GM12878 (cell line): Measurements from ENCODE around the gene UNK. TPM values are rescaled to one million over a fixed set of nuclear protein-coding genes. Genes with fewer than 3 reads are reported as not detected.

Experiments
- ATAC-seq: fragments of 200-7000 bp; cut with Tn5 transposase; 3 replicates; pipeline ENCODE4 v1.9.1; 2020; ENCODE audit warnings: mild to moderate bottlenecking, moderate library complexity
- BruUV-seq: library from RNA; stranded (reverse); fragments of 400-500 nt; replicated peaks from 2 replicates; lab custom pipeline; 2021; lab: Mats Ljungman, UMichigan
- CTCF ChIA-PET: fragments of 300-600 bp; sonication (Branson Sonifier 250); formaldehyde crosslinking; extraction: SDS; loops from one replicate; lab custom pipeline; 2021; ENCODE audit warnings: inconsistent platforms; lab: Yijun Ruan, JAX
- POLR2A ChIA-PET: fragments of 350-600 bp; formaldehyde crosslinking; extraction: SDS; loops from one replicate; lab custom pipeline; 2021; ENCODE audit warnings: inconsistent platforms; lab: Charles Lee
- RAD21 ChIA-PET: fragments of 300-600 bp; sonication (Branson Sonifier 250); formaldehyde crosslinking; loops from one replicate; lab custom pipeline; 2023; ENCODE audit warnings: antibody characterized with exemption; ENCODE audit not compliant: unreplicated experiment; lab: Charles Lee
- SMC1A ChIA-PET: fragments of 300-600 bp; sonication (Branson Sonifier 250); formaldehyde crosslinking; loops from one replicate; lab custom pipeline; 2023; ENCODE audit not compliant: unreplicated experiment, uncharacterized antibody; lab: Charles Lee
- DNase-seq: peaks from one replicate; pipeline ENCODE4 v3.0.0-alpha.2; 2011; ENCODE audit warnings: low read depth, low spot score
- FAIRE-seq: peaks from 3 replicates; lab custom pipeline; 2011; peaks lifted over from hg19 to GRCh38; lab: Jason Lieb, UNC
- H2AFZ ChIP-seq: 2 replicates; pipeline ENCODE4 v1.6.0; 2011; ENCODE audit warnings: low read depth, low read length, control low read depth; ENCODE audit not compliant: control insufficient read depth
- H3K27ac ChIP-seq: 2 replicates; pipeline ENCODE4 v1.5.1; 2011; ENCODE audit warnings: control low read depth; ENCODE audit not compliant: control insufficient read depth, insufficient read depth
- H3K27me3 ChIP-seq, 2 experiments: replicated peaks in 1 of 2; 2 replicates each; pipeline versions ENCODE4 v1.6.0 to v1.6.1; 2011; ENCODE audit warnings: low read length in 1 of 2; ENCODE audit not compliant: control insufficient read depth in 2 of 2, insufficient read depth in 2 of 2
- H3K36me3 ChIP-seq, 2 experiments: 2 replicates each; pipeline ENCODE4 v1.5.1; 2011; ENCODE audit warnings: low read length in 1 of 2; ENCODE audit not compliant: control insufficient read depth in 2 of 2, insufficient read depth in 2 of 2
- H3K4me1 ChIP-seq: 2 replicates; pipeline ENCODE4 v1.6.1; 2011; ENCODE audit warnings: mild to moderate bottlenecking, low read length, moderate library complexity, mixed read lengths; ENCODE audit not compliant: control insufficient read depth, insufficient read depth
- H3K4me2 ChIP-seq: 2 replicates; pipeline ENCODE4 v1.6.0; 2011; ENCODE audit warnings: control low read depth; ENCODE audit not compliant: control insufficient read depth, insufficient read depth
- H3K4me3 ChIP-seq: fragments of 200-600 bp; sonication (generic); 2 replicates; pipeline ENCODE4 v1.5.1; 2016
- H3K79me2 ChIP-seq: 2 replicates; pipeline ENCODE4 v1.6.0; 2011; ENCODE audit warnings: low read length; ENCODE audit not compliant: control insufficient read depth, insufficient read depth
- H3K9ac ChIP-seq: 2 replicates; pipeline ENCODE4 v1.8.0; 2011; ENCODE audit warnings: low read length, control low read depth, mixed read lengths; ENCODE audit not compliant: control insufficient read depth, insufficient read depth
- H3K9me3 ChIP-seq: replicated peaks from 3 replicates; pipeline ENCODE4 v1.5.1; 2011; ENCODE audit warnings: mild to moderate bottlenecking, low read length; ENCODE audit not compliant: control insufficient read depth, insufficient read depth
- H4K20me1 ChIP-seq: 2 replicates; pipeline ENCODE4 v1.6.0; 2011; ENCODE audit not compliant: control insufficient read depth, insufficient read depth
- CBX3 ChIP-seq: fragments of 200-600 bp; sonication (generic); IDR thresholded peaks from 2 replicates; pipeline ENCODE4 v1.6.1; 2016; ENCODE audit warnings: low read depth, borderline replicate concordance
- NBN ChIP-seq: fragments of 450-650 bp; IDR thresholded peaks from 2 replicates; pipeline ENCODE4 v1.6.1; 2016
- PBX3 ChIP-seq: IDR thresholded peaks from 2 replicates; pipeline ENCODE4 v1.6.1; 2011; ENCODE audit warnings: mild to moderate bottlenecking, low read depth, low read length, moderate library complexity; ENCODE audit not compliant: insufficient replicate concordance
- POLR2AphosphoS2 ChIP-seq: IDR thresholded peaks from 2 replicates; pipeline ENCODE4 v1.6.1; 2011; ENCODE audit warnings: low read depth, mild to moderate bottlenecking, low read length, improper control_type of control experiment, moderate library complexity
- SMAD1 ChIP-seq: fragments of 450-650 bp; IDR thresholded peaks from 2 replicates; pipeline ENCODE4 v1.6.1; 2018; ENCODE audit warnings: mild to moderate bottlenecking, low read depth; ENCODE audit not compliant: partially characterized antibody
- WGBS: methylation state at CpG from one replicate; pipeline ENCODE4 v1.1.6; 2016; ENCODE audit warnings: low lambda C conversion rate; ENCODE audit not compliant: insufficient replicate concordance, insufficient coverage; ENCODE audit errors: missing lambda C conversion rate; 5-methylcytosine and 5-hydroxymethylcytosine counted together
- in situ Hi-C: fragments of 300-500 bp; cut with MboI; formaldehyde crosslinking; loops from 9 replicates; pipeline ENCODE4 v1.14.3; 2018; ENCODE audit warnings: mixed read lengths
- intact Hi-C: fragments of 100-400 bp; cut with micrococcal nuclease; formaldehyde crosslinking; loops from one replicate; pipeline ENCODE4 v1.14.2; 2022; ENCODE audit not compliant: unreplicated experiment
- polyA plus RNA-seq, 11 experiments: library from polyadenylated mRNA; depleted of rRNA in 4 of 11; unstranded in 6 of 11; stranded (reverse) in 5 of 11; fragments of >200 nt; fragmentation: Nextera tagmentation in 4 of 11; fragmentation: Illumina TruSeq in 1 of 11; extraction: Ambion mirVana in 4 of 11; extraction: Trizol in 1 of 11; gene quantifications; 1 replicate in 1 of 11; 2 replicates in 10 of 11; pipeline versions ENCODE4 v1.2.1 to v1.2.3, GENCODE V29; 2011 to 2016; ENCODE audit warnings: inconsistent platforms in 2 of 11, missing spikeins in 2 of 11, low read depth in 1 of 11
- total RNA-seq, 4 experiments: library from RNA; depleted of rRNA in 3 of 4; stranded (reverse); fragments of >200 nt in 3 of 4; fragmentation: Illumina TruSeq in 1 of 4; extraction: Trizol in 1 of 4; gene quantifications; 2 replicates each; pipeline versions ENCODE4 v1.2.1 to v1.2.3, GENCODE V29; 2013 to 2021
- TF ChIP-seq, protein P1 (sequence below): fragments of 150-350 bp; IDR thresholded peaks from 2 replicates; pipeline ENCODE4 v1.6.1; 2014; ENCODE audit warnings: mild to moderate bottlenecking, low read depth, low read length

The UNK gene
- total and polyA plus RNA-seq, 10 of the 15 experiments (the other 5 are each of a cell fraction or from before 2014, with no cell fraction given), result 8.9 to 34.5 (median 27.3) TPM

DNA sequence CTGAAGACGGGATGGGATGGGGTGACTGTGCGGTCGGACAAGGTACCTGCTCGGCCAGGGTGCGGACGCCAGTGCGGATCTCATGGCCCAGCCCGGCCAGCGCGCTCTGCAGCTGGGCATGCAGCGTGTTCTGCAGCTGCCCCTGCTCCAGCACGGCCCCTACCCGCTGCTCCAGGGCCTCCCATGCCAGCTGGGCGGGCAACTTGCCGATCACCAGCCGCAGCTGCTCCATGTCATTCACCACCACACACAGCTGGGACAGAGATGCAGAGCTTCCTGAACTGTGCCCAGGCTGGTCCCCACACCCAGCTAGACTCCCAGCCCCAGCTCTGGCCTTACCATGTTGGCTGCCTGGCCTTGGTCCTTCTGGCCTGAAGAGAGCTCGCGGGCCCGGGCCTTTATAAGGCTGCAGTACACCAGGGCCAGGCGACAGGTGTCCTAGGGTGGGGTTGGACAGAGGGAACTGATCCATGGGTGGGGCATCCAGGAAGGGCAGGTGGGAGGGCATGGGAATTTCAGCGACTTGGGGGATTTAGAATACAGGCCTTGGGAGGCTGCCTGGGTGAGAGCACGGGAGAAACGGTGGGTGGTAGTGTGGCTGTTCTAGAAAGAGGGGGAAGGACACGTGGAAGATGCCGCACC lies 49.8 kb downstream of the UNK start:
- CTCF ChIA-PET, result interaction anchor here (0.8 to 1.3 kb wide), 3 partner anchors 14 to 81 kb away, joined by 3 read pairs; no protein-coding TSS in a partner anchor
- H3K9me3 ChIP-seq, result no peaks in the 10 kb centered on the region
- WGBS, result 96% methylated on average over 23 of the region's 25 CpGs
- no peak overlapping the region for H3K4me3 ChIP-seq
- SMC1A ChIA-PET, result interaction anchor here (0.7 kb wide), 1 partner anchor 70 kb away, joined by 3 read pairs; no protein-coding TSS in a partner anchor
- H3K4me1 ChIP-seq, result no peaks in the 10 kb centered on the region
- intact Hi-C loops, result no loop called here
- H3K27ac ChIP-seq, result no peak overlapping the region
- POLR2A ChIA-PET, result interaction anchor here (0.6 kb wide), 1 partner anchor 38 kb away, joined by 5 read pairs; no protein-coding TSS in a partner anchor
- in situ Hi-C loops, result no loop called here
- no peaks in the 10 kb centered on the region for H3K27me3 ChIP-seq
- DNase-seq (no peak), FAIRE-seq (no peak), ATAC-seq (no peak)
- H3K9ac ChIP-seq, result no peak overlapping the region
- no peak overlapping the region for H2AFZ ChIP-seq
- TF ChIP-seq POLR2AphosphoS2 (no peak; the same call in 1 of the 2 replicates), CBX3 (no peak), SMAD1 (no peak), NBN (no peak), PBX3 (no peak)
- TF ChIP-seq, protein P1, sequence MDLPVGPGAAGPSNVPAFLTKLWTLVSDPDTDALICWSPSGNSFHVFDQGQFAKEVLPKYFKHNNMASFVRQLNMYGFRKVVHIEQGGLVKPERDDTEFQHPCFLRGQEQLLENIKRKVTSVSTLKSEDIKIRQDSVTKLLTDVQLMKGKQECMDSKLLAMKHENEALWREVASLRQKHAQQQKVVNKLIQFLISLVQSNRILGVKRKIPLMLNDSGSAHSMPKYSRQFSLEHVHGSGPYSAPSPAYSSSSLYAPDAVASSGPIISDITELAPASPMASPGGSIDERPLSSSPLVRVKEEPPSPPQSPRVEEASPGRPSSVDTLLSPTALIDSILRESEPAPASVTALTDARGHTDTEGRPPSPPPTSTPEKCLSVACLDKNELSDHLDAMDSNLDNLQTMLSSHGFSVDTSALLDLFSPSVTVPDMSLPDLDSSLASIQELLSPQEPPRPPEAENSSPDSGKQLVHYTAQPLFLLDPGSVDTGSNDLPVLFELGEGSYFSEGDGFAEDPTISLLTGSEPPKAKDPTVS, result no peak
- RAD21 ChIA-PET, result interaction anchor here (1.6 kb wide), 1 partner anchor 57 kb away, joined by 4 read pairs; no protein-coding TSS in a partner anchor
- no peaks in the 10 kb centered on the region for H4K20me1 ChIP-seq
- H3K79me2 ChIP-seq, result no peaks in the 10 kb centered on the region
- no peak overlapping the region for H3K4me2 ChIP-seq
- no TSS peak for BruUV-seq
- H3K36me3 ChIP-seq, result peaks cover 0 to 8% of the 10 kb centered on the region in 2 experiments; a peak in 3 of 4 replicates
